ENCODE measurements around the gene ZFR. TPM values are rescaled to one million over a fixed set of nuclear protein-coding genes. Genes with fewer than 3 reads are reported as not detected.
A peak's percentile ranks its signal among the peaks of the same experiment; 100 is the strongest.

ZFR gene
- total and polyA plus RNA-seq, 9 of the 15 experiments (the other 6 are each of a cell fraction or from before 2014, with no cell fraction given): 35.5 to 108 (median 71.1) TPM

- TF ChIP-seq USF2 (CRISPR knock-in tag; IDR thresholded peaks at IDR 0.05): no peak
- TF ChIP-seq ILF3 (IDR thresholded peaks at IDR 0.05; ENCODE audit: borderline replicate concordance): no peak
- TF ChIP-seq HOMEZ (CRISPR knock-in tag; IDR thresholded peaks at IDR 0.05): no peak
- no peak for TF ChIP-seq JUN (IDR thresholded peaks at IDR 0.05; ENCODE audit: borderline replicate concordance, low read depth, low read length)
- TF ChIP-seq JUN (CRISPR knock-in tag; IDR thresholded peaks at IDR 0.05; ENCODE audit: borderline replicate concordance): no peak
- TF ChIP-seq MBD1 (CRISPR knock-in tag; IDR thresholded peaks at IDR 0.05): 0 out of 2 replicates have a peak, but pooled peaks have one; percentile 7
- TF ChIP-seq MAZ (CRISPR knock-in tag; conservative IDR thresholded peaks at IDR 0.05 in 1 of 2, IDR thresholded peaks at IDR 0.05 in 1 of 2): no peak
- TF ChIP-seq SMARCC2 (IDR thresholded peaks at IDR 0.05; ENCODE audit: low read depth): no peak
- TF ChIP-seq PHF8 (IDR thresholded peaks at IDR 0.05; ENCODE audit: borderline replicate concordance, low read length): no peak
- no peak for TF ChIP-seq FOXM1 (IDR thresholded peaks at IDR 0.05; ENCODE audit: low read depth)
- no peak for TF ChIP-seq FOXM1 (CRISPR knock-in tag; IDR thresholded peaks at IDR 0.05; ENCODE audit: low read depth)
- no peak for TF ChIP-seq CXXC5 (CRISPR knock-in tag; IDR thresholded peaks at IDR 0.05)
- TF ChIP-seq RBFOX2 (IDR thresholded peaks at IDR 0.05; ENCODE audit: low read depth, low read length): no peak
- TF ChIP-seq C11orf30 (IDR thresholded peaks at IDR 0.05; ENCODE audit: low read depth): 0 out of 2 replicates have a peak, but pooled peaks have one; percentile 5
- TF ChIP-seq JUND (IDR thresholded peaks at IDR 0.05; ENCODE audit: borderline replicate concordance, low read depth, low read length): no peak
- TF ChIP-seq JUND (tag; IDR thresholded peaks at IDR 0.05; ENCODE audit: borderline replicate concordance, low read depth, low read length): no peak
These were observed 783 bp upstream of the ZFR start (continued) for GRCh38 chr5:32445287-32445758.
